Stimulated activated CD8-positive, alpha-beta memory T cell treated with anti-CD3 and anti-CD28 coated beads, Interleukin-4, amount 100 ng/mL, for 48 hours (primary cell): ENCODE results near the gene SLC7A10.

ENCODE experiments used
- DNase-seq: peaks from one replicate; pipeline ENCODE4 v3.0.0-alpha.2; 2020

Gene SLC7A10

DNA sequence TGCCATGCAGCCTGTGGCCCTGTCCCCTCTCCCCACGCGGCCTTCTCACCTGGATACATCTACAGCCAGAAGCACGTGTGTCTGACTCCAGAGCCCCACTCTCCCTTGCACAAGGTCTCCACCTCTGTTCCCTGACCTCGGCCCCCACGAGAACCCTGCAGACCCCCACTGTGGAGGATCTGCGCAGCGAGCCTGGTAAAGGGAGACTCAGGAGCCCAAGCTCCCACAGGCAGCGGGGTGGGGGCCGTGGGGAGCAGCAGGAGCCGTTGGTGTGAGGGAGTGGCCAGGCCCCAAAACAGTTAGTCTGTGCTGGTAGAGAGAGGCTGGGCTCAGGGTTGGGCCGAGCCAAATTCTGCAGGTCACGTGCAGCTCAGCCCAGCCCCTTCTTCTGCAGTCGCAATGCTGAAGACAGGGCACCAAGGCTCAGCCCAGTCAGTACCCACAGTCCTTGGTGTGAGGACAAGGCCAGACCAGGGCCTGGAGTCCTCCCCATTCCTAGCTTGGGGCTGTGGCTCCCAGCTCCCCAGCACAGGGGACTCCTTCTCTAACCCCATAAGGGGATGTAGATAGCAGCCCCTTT, 28.7 kb upstream of the SLC7A10 start:
- DNase-seq: no peak

DNA sequence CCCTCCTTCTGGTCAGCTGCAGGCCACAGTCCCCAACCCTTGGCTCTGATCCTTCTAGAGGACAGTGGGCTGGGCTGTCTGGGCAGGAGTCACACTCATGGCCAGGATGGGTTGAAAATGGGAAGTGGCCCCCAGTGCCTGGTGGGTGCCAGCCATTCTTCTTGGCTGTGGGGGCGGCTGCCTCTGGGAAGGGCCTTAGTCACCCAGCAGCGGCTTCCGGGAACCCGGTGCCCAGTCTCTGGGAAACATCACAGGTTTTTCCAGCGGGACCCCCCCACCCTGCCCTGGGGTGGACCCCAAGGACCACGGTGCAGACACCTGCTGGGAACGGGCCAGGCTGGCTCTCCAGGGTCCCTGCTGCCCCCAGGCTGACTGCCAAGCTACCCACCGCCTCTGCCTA, 27.3 kb upstream of the SLC7A10 start:
- DNase-seq: no peak

DNA sequence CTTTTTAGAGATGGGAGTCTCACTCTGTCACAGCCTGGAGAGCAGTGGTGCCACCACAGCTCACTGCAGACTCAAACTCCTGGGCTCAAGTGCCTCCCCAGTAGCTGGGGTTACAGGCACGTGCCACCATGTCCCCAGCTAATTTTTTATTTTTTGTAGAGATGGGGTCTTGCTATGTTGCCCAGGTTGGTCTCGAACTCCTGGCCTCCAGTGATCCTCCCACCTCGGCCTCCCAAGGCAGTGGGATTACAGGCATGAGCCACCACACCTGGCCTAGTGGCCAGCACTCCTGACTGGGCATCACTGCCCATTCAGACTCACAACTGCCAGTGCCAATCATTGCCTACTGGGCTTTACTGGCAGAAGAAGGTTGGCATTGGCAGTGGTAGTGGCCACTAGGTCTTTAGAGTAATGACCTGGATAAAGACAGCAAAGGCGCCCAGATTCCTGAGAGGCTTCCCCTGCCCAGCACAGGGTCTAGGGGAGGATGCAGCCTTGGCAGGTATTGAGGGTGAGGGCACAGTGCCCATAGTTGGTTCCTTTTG, 26.8 kb upstream of the SLC7A10 start:
- no peak for DNase-seq

DNA sequence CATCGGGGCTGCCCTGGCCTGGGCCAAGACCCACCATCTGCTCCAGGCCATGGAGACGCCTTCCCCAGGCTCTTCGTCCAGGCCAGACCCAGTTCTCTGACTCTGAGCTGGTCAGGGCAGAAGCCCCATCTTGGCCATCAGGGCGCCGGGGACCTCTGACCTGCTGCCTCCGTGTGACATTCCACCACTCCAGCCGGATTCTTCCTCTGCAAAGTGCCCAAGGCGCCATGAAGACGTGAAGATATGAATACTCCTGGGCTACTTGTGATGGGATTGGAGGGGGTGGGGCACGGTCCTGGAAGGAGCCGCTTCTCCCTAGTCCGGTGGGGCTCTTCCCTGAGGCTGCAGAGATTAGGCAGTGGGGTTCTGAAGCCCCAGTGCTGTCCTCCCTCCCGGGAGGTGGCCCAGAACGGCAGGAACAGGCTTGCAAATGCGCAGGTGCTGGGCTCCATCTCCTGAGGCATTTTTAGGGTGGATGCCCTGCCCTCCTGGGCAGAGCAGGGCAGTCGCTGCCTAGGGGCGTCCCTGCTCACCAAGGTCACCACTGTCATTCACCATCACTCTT, 26.0 kb upstream of the SLC7A10 start:
- DNase-seq: no peak

DNA sequence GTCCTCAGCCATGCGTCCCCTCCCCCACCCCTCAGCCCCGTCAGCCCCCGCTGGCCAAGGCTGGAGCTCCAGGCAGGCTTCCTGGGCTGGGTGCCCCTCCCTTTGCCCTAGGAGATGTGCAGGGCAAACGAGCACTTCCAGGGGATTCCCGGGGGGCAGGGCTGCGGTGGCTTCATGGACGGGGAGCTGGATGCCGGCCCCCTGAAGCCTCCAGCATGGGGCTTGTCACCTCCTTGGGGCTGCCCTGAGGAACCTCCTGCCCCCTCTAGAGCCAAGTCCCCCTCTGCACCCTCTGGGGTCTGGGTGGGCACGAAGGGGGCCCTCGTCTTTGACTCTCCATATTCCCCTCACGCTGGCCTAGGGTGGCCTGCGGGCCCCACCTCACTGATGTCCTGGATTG, 25.4 kb upstream of the SLC7A10 start:
- no peak for DNase-seq

DNA sequence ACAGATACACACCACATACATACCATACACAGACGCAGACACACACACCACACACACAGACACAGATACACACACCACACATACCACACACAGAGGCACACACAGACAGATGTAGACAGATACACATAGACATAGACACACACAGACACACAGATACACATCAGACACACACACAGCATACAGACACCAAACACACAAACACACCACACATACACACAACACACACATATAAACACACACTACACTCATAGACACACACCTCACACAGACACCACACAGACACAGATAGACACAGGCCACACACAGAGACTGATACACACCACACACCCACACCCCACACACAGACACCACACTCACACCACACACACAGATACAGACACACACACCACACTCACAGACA, 24.9 kb upstream of the SLC7A10 start:
- DNase-seq: no peak

DNA sequence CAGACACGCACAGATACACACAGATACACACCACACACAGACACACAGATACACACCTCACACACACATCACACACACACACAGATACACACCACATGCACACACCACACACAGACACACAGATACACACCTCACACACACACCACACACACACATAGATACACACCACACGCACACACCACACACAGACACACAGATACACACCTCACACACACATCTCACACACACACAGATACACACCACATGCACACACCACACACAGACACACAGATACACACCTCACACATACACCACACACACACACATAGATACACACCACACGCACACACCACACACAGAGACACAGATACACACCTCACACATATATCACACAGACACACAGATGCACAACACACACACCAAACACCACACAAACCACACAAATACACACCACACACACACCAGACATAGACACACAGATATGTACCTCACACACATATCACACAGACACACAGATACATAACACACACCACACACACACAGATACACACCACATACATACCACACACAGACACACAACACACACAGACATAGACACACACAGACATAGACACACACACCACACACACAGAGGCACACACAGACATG, 24.2 kb upstream of the SLC7A10 start:
- no peak for DNase-seq

DNA sequence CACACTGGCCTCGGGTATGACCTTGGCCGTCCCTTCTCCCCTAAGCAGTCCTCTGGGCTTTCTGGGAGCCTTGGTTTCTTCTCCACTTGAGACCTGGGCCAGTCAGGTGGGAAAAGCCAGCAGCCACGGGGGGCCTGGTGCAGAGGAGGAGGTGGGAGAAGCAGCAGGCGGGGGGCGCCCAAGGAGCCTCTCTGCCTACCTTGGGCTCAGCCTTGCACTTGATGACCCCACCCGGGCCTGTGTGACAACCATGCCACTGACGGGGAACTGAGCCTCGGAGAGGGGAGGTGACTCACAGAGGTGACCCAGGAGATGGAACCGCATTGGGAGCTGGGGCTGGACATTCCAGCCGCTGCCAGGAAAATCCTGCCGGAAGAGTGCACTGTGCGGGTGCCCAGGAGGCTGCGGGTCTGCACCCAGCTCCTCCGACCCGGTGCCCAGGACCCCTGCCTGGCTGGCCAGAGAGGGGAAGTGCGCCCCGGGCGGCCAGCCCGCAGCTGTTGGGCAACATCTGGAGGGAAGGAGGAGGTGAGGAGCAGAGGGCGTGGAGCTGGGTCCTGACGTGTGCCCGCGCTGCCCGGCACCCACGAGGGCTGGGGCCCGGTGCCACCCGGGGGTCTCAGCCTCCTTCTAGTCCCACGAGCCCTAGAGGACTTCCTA, 23.4 kb upstream of the SLC7A10 start:
- DNase-seq: no peak

DNA sequence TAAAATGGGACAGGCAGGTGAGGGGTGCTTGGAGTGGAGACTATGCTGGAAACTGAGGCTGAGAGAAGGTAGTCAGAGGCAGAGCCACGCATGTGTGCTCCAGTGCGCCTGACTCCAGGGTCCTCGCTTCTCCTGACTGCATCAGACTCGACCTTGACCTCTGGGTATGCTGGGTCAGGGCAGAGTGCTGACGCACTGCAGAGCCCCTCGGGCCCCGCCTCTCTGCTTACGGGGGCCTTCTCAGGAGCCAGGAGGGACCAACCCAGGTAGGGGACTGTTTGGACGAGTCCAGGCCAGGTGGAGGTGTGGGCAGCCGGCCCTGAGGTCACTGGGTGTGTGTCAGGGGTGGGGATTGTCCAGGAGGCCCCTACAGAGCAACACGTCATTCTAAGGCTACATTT, 22.9 kb upstream of the SLC7A10 start:
- DNase-seq: no peak

DNA sequence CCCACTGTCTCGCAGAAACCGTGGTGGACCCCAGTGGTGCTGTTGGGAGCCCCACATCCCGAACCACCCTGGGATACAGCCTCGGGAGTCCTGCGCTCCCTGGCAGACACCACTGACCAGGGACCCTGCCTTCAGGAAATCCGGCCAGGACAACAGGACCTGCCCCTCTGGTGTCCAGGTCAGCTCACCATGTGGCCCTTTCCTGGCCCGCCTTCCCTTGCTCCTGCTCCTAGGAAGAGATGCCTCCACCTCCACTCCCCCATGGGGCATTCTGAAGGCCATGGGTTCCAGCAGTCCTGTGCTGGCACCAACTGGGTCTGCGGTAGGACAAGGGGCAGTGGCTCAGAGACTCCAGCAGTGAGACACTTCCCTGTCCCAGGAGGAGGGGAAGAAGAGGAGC, 22.5 kb upstream of the SLC7A10 start:
- no peak for DNase-seq

DNA sequence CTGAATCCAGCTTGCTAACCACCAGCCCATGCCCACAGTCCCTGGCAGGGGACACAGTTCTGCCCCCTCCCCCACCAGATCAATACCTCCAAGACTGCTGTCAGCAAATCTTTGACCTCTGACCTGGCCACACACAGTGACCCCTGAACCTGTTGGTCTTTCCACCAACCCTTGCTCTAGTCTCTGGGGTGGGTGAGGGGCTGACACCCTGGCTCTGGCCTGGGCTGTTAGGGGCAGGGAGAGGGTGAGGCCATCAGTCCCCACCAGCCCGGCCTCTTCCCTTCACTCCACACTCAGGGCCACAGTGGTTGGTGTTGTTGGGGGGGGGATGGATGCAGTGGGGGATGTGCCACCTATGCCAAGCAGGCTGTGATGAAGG, 21.8 kb upstream of the SLC7A10 start:
- no peak for DNase-seq

DNA sequence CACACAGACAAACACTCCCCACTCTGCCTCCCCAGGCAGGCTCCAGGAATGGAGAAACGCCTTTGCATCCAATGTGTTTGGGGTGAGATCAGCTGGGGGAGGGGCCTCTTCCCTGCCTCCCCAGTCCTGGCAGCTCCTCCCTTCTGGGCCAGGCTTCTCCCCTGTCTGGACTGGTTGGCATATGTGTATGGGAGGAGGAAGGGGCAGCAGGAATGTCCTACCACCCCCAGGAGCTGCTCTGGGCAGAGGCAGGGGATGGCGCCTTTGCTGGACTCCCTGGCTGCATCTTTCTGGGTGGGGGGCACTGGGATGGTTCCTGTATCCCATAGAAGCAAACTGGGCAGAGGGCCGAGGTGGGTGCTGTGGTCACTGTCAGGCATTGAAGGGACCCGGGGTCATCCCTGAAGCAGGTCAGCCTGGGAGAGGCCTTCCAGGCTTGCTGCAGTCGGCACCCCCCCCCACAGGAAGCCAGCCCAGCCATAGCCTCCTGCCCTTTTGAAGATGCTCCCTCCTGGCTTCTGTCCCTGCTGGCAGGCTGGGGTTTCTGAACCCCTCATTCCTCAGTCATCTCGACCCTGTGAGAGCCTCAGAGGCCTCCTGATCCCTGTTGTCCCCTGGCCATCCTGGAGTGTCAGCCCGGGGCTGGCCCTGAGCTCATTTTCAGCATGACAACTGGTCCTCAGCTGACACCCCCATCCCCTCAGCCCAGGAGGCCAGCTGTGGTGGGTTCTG, 21.2 kb upstream of the SLC7A10 start:
- no peak for DNase-seq

DNA sequence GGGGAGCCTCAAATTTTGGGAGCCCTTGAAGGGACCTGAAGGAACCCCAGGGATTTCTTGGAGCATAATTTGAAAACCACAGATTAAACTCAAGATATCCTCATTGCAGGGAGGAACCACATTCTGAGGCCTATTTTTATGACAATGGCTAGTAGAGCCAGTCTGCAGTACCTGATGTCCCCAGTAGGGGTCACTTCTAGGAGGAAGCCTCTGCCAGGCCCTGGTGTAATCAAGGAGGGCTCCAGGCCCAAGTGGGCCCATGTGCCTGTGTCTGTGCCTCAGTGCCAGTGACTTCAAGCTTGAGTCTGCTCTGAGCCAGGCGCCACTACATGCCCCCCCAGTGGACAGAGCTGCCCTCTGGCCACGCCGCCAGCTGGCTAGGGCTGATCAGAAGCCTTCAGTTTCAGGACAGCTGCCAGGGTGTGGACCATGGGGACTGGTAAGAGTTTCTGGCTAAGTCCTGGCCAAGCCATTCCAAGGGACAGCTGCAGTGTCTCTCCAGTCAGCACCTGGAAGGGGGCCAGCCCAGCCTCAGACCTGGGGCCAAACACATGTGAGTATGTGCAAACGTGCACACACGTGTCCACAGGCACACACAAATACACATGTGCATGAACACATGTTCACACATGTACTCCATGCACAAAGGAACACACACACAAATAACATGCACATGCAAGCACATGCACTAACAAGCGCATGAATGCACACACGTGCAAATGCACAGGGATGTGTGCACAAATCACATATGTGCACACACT, 20.5 kb upstream of the SLC7A10 start:
- DNase-seq: peak; percentile 59

DNA sequence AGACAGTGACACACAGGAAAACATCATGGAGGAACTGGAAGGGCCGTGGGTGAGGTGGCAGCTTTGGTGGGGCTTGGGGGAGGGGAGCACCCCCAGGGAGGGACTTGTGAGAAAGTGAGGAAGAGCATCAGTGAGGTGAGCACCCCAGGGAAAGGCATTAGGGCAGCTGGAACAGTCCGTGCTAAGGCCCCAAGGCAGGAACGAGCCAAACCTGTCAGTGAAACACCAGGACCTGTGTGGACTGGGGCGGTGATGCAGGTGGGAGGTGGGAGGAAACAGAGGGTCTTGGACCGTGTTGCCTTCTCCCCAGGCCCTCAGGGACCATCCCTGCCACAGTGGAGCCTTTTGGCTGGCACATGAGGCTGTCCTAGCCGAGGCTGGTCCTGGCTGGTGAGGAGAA, 17.3 kb upstream of the SLC7A10 start:
- no peak for DNase-seq

DNA sequence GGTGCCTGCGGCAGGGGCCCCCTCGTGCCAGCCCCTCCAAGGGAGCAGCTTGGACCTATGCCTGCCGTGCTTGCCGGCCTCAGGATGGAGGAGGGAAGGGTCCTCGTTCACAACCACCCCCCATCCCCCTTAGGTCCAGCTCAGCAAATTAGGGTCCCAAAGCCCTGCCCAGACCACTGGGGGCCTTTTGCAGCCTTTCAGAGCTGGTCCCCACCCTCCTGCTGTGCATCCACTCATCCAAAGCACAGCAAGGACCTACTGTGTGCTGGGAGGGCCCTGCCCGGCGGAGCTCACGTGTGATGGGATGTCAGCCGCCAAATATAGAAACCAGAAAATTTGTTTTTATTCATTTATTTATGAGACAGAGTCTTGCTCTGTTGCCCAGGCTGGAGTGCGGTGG, 16.5 kb upstream of the SLC7A10 start:
- DNase-seq: no peak

DNA sequence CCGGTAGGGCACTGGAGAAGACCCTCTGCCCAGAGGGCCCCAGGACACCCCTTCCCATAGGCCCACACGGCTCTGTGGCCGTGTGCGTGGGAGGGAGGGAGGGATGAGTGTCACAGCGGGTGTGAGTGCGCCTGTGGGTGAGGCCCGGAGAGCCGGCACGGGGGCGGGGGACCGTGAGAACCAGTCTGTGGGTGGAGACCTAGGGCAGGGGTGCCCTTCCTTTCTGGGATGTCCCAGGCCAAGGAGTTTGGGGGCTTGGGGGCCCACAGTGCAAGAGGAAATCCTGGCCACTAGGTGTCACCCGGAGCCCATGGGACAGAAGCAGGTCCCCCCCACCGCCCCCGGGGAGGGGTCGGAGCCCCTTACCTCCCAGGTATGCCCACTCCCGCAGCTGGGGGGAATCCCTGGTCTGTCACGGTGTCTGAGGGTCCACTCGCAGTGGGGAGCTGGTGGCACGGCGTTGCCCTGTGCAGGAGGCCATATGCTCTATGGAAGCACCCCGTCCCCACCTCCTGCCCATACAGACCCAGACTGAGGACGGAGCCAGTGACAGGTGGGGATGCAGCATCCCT, 16.0 kb upstream of the SLC7A10 start:
- peak; percentile 52 for DNase-seq

DNA sequence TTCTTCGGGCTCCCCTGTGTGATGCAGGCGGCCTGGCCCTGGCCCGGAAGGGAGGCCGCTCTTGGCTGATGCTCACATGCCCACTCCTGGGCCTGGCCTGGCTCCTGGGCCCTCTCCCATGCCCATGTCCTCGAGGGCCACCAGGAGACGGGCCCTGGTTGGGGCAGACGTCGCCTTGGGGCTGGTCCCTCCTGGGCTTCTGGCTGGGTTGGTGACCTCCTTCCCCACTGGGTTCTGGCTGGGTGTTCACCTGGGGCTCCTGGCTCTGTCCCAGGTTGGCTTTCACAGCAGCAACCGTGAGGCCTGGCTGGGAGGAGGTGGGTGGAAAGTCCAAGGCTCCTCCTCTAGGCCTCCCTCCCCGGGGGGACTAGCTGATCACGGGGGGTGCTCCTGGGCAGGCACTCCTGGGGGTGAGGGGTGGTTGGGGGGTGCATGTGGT, 15.5 kb upstream of the SLC7A10 start:
- DNase-seq: no peak

DNA sequence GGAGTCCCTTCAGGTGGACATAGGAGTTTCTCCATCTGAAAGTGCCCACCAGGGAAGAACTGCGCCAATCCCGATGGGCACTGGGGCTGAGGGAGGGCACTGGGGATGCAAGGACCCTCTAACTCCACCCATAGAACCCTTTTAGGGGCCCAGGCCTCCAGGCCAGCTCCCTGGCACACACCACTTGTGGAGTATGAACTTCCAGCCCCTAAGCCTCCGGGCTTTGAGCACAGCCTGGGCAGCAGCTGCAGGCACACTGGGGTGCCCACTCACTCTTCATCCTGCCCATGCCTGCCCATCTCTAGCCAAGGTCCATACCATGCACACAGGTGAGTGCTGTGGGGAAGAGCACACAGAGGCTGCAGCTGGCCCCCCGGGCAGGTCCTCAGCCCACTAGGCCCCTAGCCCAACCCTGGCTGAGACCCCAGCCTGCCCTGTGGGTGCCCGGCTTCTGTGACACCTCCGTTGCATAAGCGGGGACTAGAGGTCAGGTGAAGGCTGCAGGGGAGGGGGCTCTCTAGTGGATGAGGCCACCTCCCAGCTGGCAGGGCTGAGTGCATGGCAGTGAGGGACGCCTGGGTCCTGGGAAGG, 14.6 kb upstream of the SLC7A10 start:
- no peak for DNase-seq

DNA sequence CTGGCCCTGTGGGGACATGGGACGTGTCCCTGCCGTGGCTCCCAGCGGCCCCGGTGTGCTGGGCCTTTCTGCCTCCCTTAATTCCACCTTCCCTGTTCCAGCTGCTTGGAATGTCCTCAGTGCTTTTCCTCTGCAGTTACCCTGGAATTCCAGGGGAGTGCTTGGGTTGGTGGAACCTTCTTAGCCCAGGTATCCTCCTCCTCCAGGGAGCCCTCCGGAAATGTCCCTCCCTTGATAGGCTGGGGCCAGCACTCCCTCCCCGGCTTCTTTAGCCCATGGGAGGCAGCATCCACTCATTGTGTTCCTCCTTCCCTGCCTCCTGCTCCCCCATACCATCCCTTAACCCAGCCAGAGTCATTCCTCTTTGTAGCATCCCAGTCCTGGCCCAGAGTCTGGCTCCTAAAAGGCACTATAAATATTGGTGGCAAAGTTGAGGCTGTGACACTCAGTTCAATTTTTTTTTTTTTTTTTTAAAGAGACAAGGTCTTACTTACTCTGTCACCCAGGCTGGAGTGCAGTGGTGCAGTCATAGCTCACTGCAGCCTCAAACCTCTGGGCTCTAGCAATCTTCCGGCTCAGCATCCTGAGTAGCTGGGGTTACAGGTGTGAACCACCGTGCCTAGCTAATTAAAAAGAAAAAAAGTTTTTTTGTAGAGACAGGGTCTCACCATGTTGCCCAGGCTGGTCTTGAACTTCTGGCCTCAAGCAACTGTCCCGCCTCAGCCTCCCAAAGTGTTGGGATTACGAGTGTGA, 13.7 kb upstream of the SLC7A10 start:
- DNase-seq: no peak

DNA sequence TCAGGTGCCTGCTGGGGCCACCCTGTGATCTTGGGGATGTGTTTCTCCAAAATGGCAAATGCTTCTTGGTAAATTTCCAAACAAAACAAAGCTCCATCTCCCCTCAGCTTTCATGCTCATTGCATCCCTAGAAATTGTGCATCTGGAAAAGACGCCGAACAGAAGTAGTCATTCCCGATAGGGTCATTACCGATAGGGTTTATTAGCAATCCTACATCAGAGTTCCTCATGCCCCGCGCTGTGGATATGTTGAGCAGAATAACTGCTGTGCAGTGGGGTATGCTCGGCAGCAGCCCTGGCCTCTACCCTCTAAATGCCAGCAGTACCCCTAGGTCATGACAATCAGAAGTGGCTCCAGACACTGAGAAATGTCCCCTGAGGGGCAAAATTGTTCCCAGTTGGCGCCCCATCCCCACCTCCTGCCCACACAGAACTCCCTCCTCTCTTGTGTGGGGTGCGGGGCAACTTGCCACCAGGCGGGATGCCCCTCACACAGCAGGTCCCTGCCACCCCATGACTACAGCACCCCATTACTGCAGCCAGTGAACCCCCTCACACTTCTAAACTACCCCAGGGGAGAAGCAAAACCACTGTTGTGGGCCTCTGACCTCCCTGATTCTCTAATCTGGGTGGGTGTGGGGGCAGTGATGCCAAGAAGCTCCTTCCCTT, 13.0 kb upstream of the SLC7A10 start:
- no peak for DNase-seq
